BLaER1 (cell line): ENCODE results near the gene IFT122.
"Not testable (repeated sequence)": the region's sequence is repeated elsewhere in the genome, so short reads cannot be mapped to it uniquely, and the experiment has no call there.

ENCODE experiments used
- H3K27ac ChIP-seq: shearing (Covaris generic); formaldehyde crosslinking; 2 replicates; pipeline ENCODE4 v1.8.1; 2022
- H3K27me3 ChIP-seq: shearing (Covaris generic); formaldehyde crosslinking; 2 replicates; pipeline ENCODE4 v1.8.1; 2022
- H3K36me3 ChIP-seq: shearing (Covaris generic); formaldehyde crosslinking; 2 replicates; pipeline ENCODE4 v1.8.1; 2022
- H3K4me1 ChIP-seq: shearing (Covaris generic); formaldehyde crosslinking; 2 replicates; pipeline ENCODE4 v1.8.1; 2022
- H3K4me2 ChIP-seq: shearing (Covaris generic); formaldehyde crosslinking; 2 replicates; pipeline ENCODE4 v1.8.1; 2022
- H3K4me3 ChIP-seq: shearing (Covaris generic); formaldehyde crosslinking; 2 replicates; pipeline ENCODE4 v1.8.1; 2022
- H3K9ac ChIP-seq: shearing (Covaris generic); formaldehyde crosslinking; 2 replicates; pipeline ENCODE4 v1.8.1; 2022
- H3K9me3 ChIP-seq: shearing (Covaris generic); formaldehyde crosslinking; 2 replicates; pipeline ENCODE4 v1.8.1; 2022
- H4K20me1 ChIP-seq: shearing (Covaris generic); formaldehyde crosslinking; 2 replicates; pipeline ENCODE4 v1.8.1; 2022
- Cebpa-rat ChIP-seq: shearing (Covaris generic); IDR thresholded peaks from 2 replicates; pipeline ENCODE4 v1.8.1; 2022

Gene IFT122

GRCh38 chr3:129402616-129403015, 37.4 kb upstream of the IFT122 start:
- no peaks in the 10 kb centered on the region for H3K27me3 ChIP-seq
- H3K4me2 ChIP-seq: no peak overlapping the region
- H3K4me3 ChIP-seq: no peak overlapping the region
- H3K36me3 ChIP-seq: peaks cover 1% of the 10 kb centered on the region
- no peak overlapping the region for H3K27ac ChIP-seq
- H3K9me3 ChIP-seq: no peaks in the 10 kb centered on the region
- H3K4me1 ChIP-seq: peaks cover 36% of the 10 kb centered on the region
- H3K9ac ChIP-seq: no peak overlapping the region
- peaks cover 13% of the 10 kb centered on the region for H4K20me1 ChIP-seq
- no peak for TF ChIP-seq Cebpa-rat

- Histone ChIP-seq H3K27ac (no peak overlapping the region), H3K4me2 (no peak overlapping the region), H3K9me3 (no peaks in the 10 kb centered on the region), H3K9ac (no peak overlapping the region), H3K27me3 (no peaks in the 10 kb centered on the region), H4K20me1 (peaks cover 5% of the 10 kb centered on the region), H3K4me3 (no peak overlapping the region), H3K4me1 (peaks cover 28% of the 10 kb centered on the region), H3K36me3 (no peaks in the 10 kb centered on the region)
- no peak for TF ChIP-seq Cebpa-rat
Observed at GRCh38 chr3:129403450-129403849, 36.6 kb upstream of the IFT122 start.

GRCh38 chr3:129404130-129404529, 35.9 kb upstream of the IFT122 start:
- no peak for TF ChIP-seq Cebpa-rat
- Histone ChIP-seq H4K20me1 (no peaks in the 10 kb centered on the region), H3K9ac (no peak overlapping the region), H3K4me3 (no peak overlapping the region), H3K27ac (no peak overlapping the region), H3K4me1 (peaks cover 26% of the 10 kb centered on the region), H3K9me3 (no peaks in the 10 kb centered on the region), H3K27me3 (no peaks in the 10 kb centered on the region), H3K4me2 (peak overlapping the region; percentile 63), H3K36me3 (no peaks in the 10 kb centered on the region)

- TF ChIP-seq Cebpa-rat: no peak
- Histone ChIP-seq H3K4me3 (no peak overlapping the region), H3K27me3 (no peaks in the 10 kb centered on the region), H3K27ac (peak overlapping the region; percentile 10; the same call in 1 of the 2 replicates), H3K36me3 (no peaks in the 10 kb centered on the region), H4K20me1 (no peaks in the 10 kb centered on the region), H3K9me3 (no peaks in the 10 kb centered on the region), H3K9ac (no peak overlapping the region), H3K4me1 (peaks cover 26% of the 10 kb centered on the region), H3K4me2 (peak overlapping the region; percentile 63)
Observed at GRCh38 chr3:129404610-129405009, 35.4 kb upstream of the IFT122 start.

GRCh38 chr3:129409541-129409940, 30.5 kb upstream of the IFT122 start:
- no peaks in the 10 kb centered on the region for H3K36me3 ChIP-seq
- no peaks in the 10 kb centered on the region for H4K20me1 ChIP-seq
- H3K4me1 ChIP-seq: peaks cover 25% of the 10 kb centered on the region
- no peak overlapping the region for H3K4me3 ChIP-seq
- 0 out of 2 replicates have a peak, but pooled peaks cover 4% of the 10 kb centered on the region for H3K27me3 ChIP-seq
- 0 out of 2 replicates have a peak, but pooled peaks have one; percentile 28 for TF ChIP-seq Cebpa-rat
- no peak overlapping the region for H3K9ac ChIP-seq
- H3K27ac ChIP-seq: no peak overlapping the region
- no peaks in the 10 kb centered on the region for H3K9me3 ChIP-seq
- no peak overlapping the region for H3K4me2 ChIP-seq

GRCh38 chr3:129410971-129411370, 29.1 kb upstream of the IFT122 start:
- Histone ChIP-seq H3K27ac (no peak overlapping the region), H4K20me1 (no peaks in the 10 kb centered on the region), H3K9me3 (no peaks in the 10 kb centered on the region), H3K4me3 (no peak overlapping the region), H3K9ac (no peak overlapping the region), H3K36me3 (no peaks in the 10 kb centered on the region), H3K4me2 (no peak overlapping the region), H3K27me3 (0 out of 2 replicates have a peak, but pooled peaks cover 4% of the 10 kb centered on the region), H3K4me1 (peaks cover 14% of the 10 kb centered on the region; the same call in 1 of the 2 replicates)
- TF ChIP-seq Cebpa-rat: no peak

- no peak overlapping the region for H3K27ac ChIP-seq
- no peak for TF ChIP-seq Cebpa-rat
Observed at GRCh38 chr3:129412542-129413198, 27.4 kb upstream of the IFT122 start.

GRCh38 chr3:129413238-129413637, 26.8 kb upstream of the IFT122 start:
- H3K4me3 ChIP-seq, H3K9ac ChIP-seq, H4K20me1 ChIP-seq, H3K9me3 ChIP-seq, H3K27ac ChIP-seq, H3K27me3 ChIP-seq, H3K36me3 ChIP-seq: not testable (repeated sequence)
- H3K4me2 ChIP-seq: peak overlapping the region; percentile 21; the same call in 1 of the 2 replicates
- H3K4me1 ChIP-seq: peaks cover 14% of the 10 kb centered on the region; the same call in 1 of the 2 replicates

More at GRCh38 chr3:129412542-129413198, 27.4 kb upstream of the IFT122 start:
- Histone ChIP-seq H3K4me2 (no peak overlapping the region), H3K36me3 (no peaks in the 10 kb centered on the region), H3K27me3 (0 out of 2 replicates have a peak, but pooled peaks cover 4% of the 10 kb centered on the region), H3K9ac (no peak overlapping the region), H4K20me1 (no peaks in the 10 kb centered on the region), H3K4me1 (peaks cover 14% of the 10 kb centered on the region; the same call in 1 of the 2 replicates), H3K4me3 (no peak overlapping the region), H3K9me3 (no peaks in the 10 kb centered on the region)

- Histone ChIP-seq H3K36me3 (no peaks in the 10 kb centered on the region), H3K27me3 (0 out of 2 replicates have a peak, but pooled peaks cover 4% of the 10 kb centered on the region), H3K4me2 (peak overlapping the region; percentile 21), H3K9ac (no peak overlapping the region), H4K20me1 (no peaks in the 10 kb centered on the region), H3K9me3 (no peaks in the 10 kb centered on the region), H3K4me3 (no peak overlapping the region), H3K27ac (no peak overlapping the region), H3K4me1 (peaks cover 14% of the 10 kb centered on the region; the same call in 1 of the 2 replicates)
- TF ChIP-seq Cebpa-rat: no peak
Observed at GRCh38 chr3:129413687-129414506, 26.1 kb upstream of the IFT122 start.

GRCh38 chr3:129415378-129415777, 24.6 kb upstream of the IFT122 start:
- Histone ChIP-seq H3K27me3 (0 out of 2 replicates have a peak, but pooled peaks cover 4% of the 10 kb centered on the region), H3K9ac (no peak overlapping the region), H3K4me3 (no peak overlapping the region), H3K9me3 (no peaks in the 10 kb centered on the region), H4K20me1 (no peaks in the 10 kb centered on the region), H3K4me1 (peaks cover 21% of the 10 kb centered on the region), H3K36me3 (no peaks in the 10 kb centered on the region), H3K27ac (no peak overlapping the region), H3K4me2 (no peak overlapping the region)
- no peak for TF ChIP-seq Cebpa-rat
